Keratinocyte (primary cell): ENCODE results near the gene MIA. TPM values are rescaled to one million over a fixed set of nuclear protein-coding genes. Genes with fewer than 3 reads are reported as not detected.

ENCODE experiments used
- DNase-seq: peaks from one replicate; pipeline ENCODE4 v3.0.0-alpha.2; 2011; ENCODE audit warnings: low read depth, missing footprints, low spot score
- FAIRE-seq: peaks from 2 replicates; lab custom pipeline; 2011; peaks lifted over from hg19 to GRCh38; lab: Jason Lieb, UNC
- H2AFZ ChIP-seq: 2 replicates; pipeline ENCODE4 v1.6.0; 2012; ENCODE audit warnings: low read length, control low read depth, inconsistent platforms; ENCODE audit not compliant: control insufficient read depth
- H3K27ac ChIP-seq: 2 replicates; pipeline ENCODE4 v1.5.1; 2011; ENCODE audit warnings: low read length; ENCODE audit not compliant: control insufficient read depth, insufficient read depth
- H3K27me3 ChIP-seq: 3 replicates; pipeline ENCODE4 v1.6.0; 2011; ENCODE audit warnings: low read length; ENCODE audit not compliant: control insufficient read depth, insufficient read depth; ENCODE audit errors: extremely low read depth
- H3K36me3 ChIP-seq, 2 experiments: 2 replicates in 1 of 2; 3 replicates in 1 of 2; pipeline ENCODE4 v1.5.1; 2011; ENCODE audit warnings: low read length in 2 of 2, mild to moderate bottlenecking in 1 of 2; ENCODE audit not compliant: control insufficient read depth in 2 of 2, insufficient read depth in 2 of 2; ENCODE audit errors: extremely low read depth in 1 of 2
- H3K4me1 ChIP-seq: 3 replicates; pipeline ENCODE4 v1.5.1; 2011; ENCODE audit warnings: low read length; ENCODE audit not compliant: control insufficient read depth, insufficient read depth; ENCODE audit errors: extremely low read depth
- H3K4me2 ChIP-seq: 3 replicates; pipeline ENCODE4 v1.6.0; 2011; ENCODE audit warnings: low read depth, low read length; ENCODE audit not compliant: control insufficient read depth, insufficient read depth; ENCODE audit errors: extremely low read depth
- H3K4me3 ChIP-seq, 3 experiments: fragments of 200-600 bp in 1 of 3; sonication (generic) in 1 of 3; 2 replicates in 2 of 3; 3 replicates in 1 of 3; pipeline ENCODE4 v1.5.1; 2011 to 2016; ENCODE audit warnings: low read length in 3 of 3, mild to moderate bottlenecking in 3 of 3, control low read depth in 2 of 3, inconsistent platforms in 1 of 3, low read depth in 1 of 3, mixed read lengths in 1 of 3, mixed run types in 1 of 3, moderate library complexity in 1 of 3; ENCODE audit not compliant: control insufficient read depth in 2 of 3, insufficient read depth in 2 of 3; ENCODE audit errors: extremely low read depth in 1 of 3
- H3K79me2 ChIP-seq: 2 replicates; pipeline ENCODE4 v1.6.0; 2012; ENCODE audit warnings: low read length; ENCODE audit not compliant: control insufficient read depth, insufficient read depth
- H3K9ac ChIP-seq: 3 replicates; pipeline ENCODE4 v1.6.0; 2011; ENCODE audit warnings: low read length; ENCODE audit not compliant: control insufficient read depth, insufficient read depth; ENCODE audit errors: extremely low read depth
- H3K9me1 ChIP-seq: 3 replicates; pipeline ENCODE4 v1.6.0; 2011; ENCODE audit warnings: low read length; ENCODE audit not compliant: control insufficient read depth, insufficient read depth; ENCODE audit errors: extremely low read depth
- H3K9me3 ChIP-seq: 2 replicates; pipeline ENCODE4 v1.5.1; 2012; ENCODE audit warnings: low read depth, low read length; ENCODE audit not compliant: control insufficient read depth
- H4K20me1 ChIP-seq: 3 replicates; pipeline ENCODE4 v1.6.0; 2011; ENCODE audit warnings: low read length; ENCODE audit not compliant: control insufficient read depth, insufficient read depth; ENCODE audit errors: extremely low read depth
- CTCF ChIP-seq, 3 experiments: IDR thresholded peaks in 1 of 3; conservative IDR thresholded peaks in 1 of 3; optimal IDR thresholded peaks in 1 of 3; 2 replicates in 2 of 3; 3 replicates in 1 of 3; pipeline versions ENCODE3 to v1.5.1; 2011; ENCODE audit warnings: low read length in 3 of 3, mild to moderate bottlenecking in 3 of 3, moderate library complexity in 2 of 3, control low read depth in 1 of 3, inconsistent platforms in 1 of 3; ENCODE audit not compliant: insufficient read depth in 2 of 3; ENCODE audit errors: extremely low read depth in 1 of 3
- EZH2 ChIP-seq: IDR thresholded peaks from one replicate; pipeline ENCODE4 v1.6.1; 2012; ENCODE audit warnings: inconsistent platforms, mild to moderate bottlenecking, low read length, moderate library complexity
- dilution Hi-C: fragments of 300-500 bp; cut with MboI; formaldehyde crosslinking; loops from one replicate; pipeline ENCODE4 v1.7.0; 2020; ENCODE audit warnings: low sequenced_read_pairs; ENCODE audit not compliant: extremely low pct_ligation_motif_present
- polyA plus RNA-seq, 5 experiments: library from polyadenylated mRNA; depleted of rRNA in 3 of 5; stranded (reverse) in 3 of 5; stranded (forward) in 1 of 5; unstranded in 1 of 5; fragments of >200 nt; gene quantifications; 1 replicate in 1 of 5; 2 replicates in 3 of 5; 3 replicates in 1 of 5; pipeline versions ENCODE4 v1.2.1 to v1.2.3, GENCODE V29; 2011 to 2012; ENCODE audit warnings: missing spikeins in 2 of 5, low read depth in 1 of 5, low replicate concordance in 1 of 5

MIA gene
- polyA plus RNA-seq, 1 donor (not counting 4 experiments of a cell fraction or from before 2014, with no cell fraction given) = 3.4 TPM

GRCh38 chr19:40803857-40804782 lies 28.8 kb downstream of the MIA start:
- Histone ChIP-seq H2AFZ (no peak overlapping the region), H3K4me1 (peaks cover 57% of the 10 kb centered on the region), H3K9me1 (peaks cover 10% of the 10 kb centered on the region), H3K27me3 (no peaks in the 10 kb centered on the region), H3K4me3 (no peak overlapping the region), H3K79me2 (peaks cover 74% of the 10 kb centered on the region), H3K36me3 (peaks cover 45 to 59% of the 10 kb centered on the region in 2 experiments), H3K27ac (no peak overlapping the region), H4K20me1 (peaks cover 42% of the 10 kb centered on the region), H3K9me3 (no peaks in the 10 kb centered on the region), H3K4me2 (peak overlapping the region; percentile 12), H3K9ac (no peak overlapping the region)
- TF ChIP-seq CTCF (optimal IDR thresholded peaks at IDR 0.05 in 1 of 3, IDR thresholded peaks at IDR 0.05 in 1 of 3, conservative IDR thresholded peaks at IDR 0.05 in 1 of 3; ENCODE audit: extremely low read depth in 1 of 3, insufficient read depth in 2 of 3, low read length in 3 of 3) (no peak), EZH2 (no peak)
- dilution Hi-C loops = no loop called here
- DNase-seq (no peak), FAIRE-seq (no peak)

GRCh38 chr19:40804783-40805242 lies 29.5 kb downstream of the MIA start:
- no peak for TF ChIP-seq EZH2
- TF ChIP-seq CTCF (optimal IDR thresholded peaks at IDR 0.05 in 1 of 3, IDR thresholded peaks at IDR 0.05 in 1 of 3, conservative IDR thresholded peaks at IDR 0.05 in 1 of 3; ENCODE audit: extremely low read depth in 1 of 3, insufficient read depth in 2 of 3, low read length in 3 of 3) = peak in 1 of 3 experiments; percentile 29

More at GRCh38 chr19:40804783-40805242, 29.5 kb downstream of the MIA start:
- no peak overlapping the region for H3K4me2 ChIP-seq
- no peaks in the 10 kb centered on the region for H3K9me3 ChIP-seq
- peaks cover 10% of the 10 kb centered on the region for H3K9me1 ChIP-seq
- no peak overlapping the region for H3K4me3 ChIP-seq
- H3K79me2 ChIP-seq = peaks cover 69% of the 10 kb centered on the region
- H3K27ac ChIP-seq = no peak overlapping the region
- peaks cover 42% of the 10 kb centered on the region for H4K20me1 ChIP-seq
- no peak overlapping the region for H3K9ac ChIP-seq
- H3K27me3 ChIP-seq = no peaks in the 10 kb centered on the region
- no peak overlapping the region for H2AFZ ChIP-seq
- peaks cover 57% of the 10 kb centered on the region for H3K4me1 ChIP-seq
- DNase-seq (no peak), FAIRE-seq (no peak)
- peaks cover 46 to 59% of the 10 kb centered on the region in 2 experiments for H3K36me3 ChIP-seq
- dilution Hi-C loops = no loop called here
